ENCODE results near the gene HMG20B.

The HMG20B gene

GRCh38 chr19:3570606-3571011, 2.1 kb upstream of the HMG20B start:
- Histone ChIP-seq H3K4me3 (ENCODE audit: low read length) (no peak overlapping the region), H3K4me2 (ENCODE audit: low read length) (no peak overlapping the region), H3K9ac (ENCODE audit: low read length) (no peak overlapping the region), H3K9me3 (ENCODE audit: insufficient read depth, low read length) (no peaks in the 10 kb centered on the region), H3K36me3 (replicated peaks; ENCODE audit: low read depth, low read length) (peaks cover 4% of the 10 kb centered on the region), H2AFZ (ENCODE audit: low read depth, low read length) (no peak overlapping the region), H4K20me1 (ENCODE audit: insufficient read depth, low read length) (peaks cover 5% of the 10 kb centered on the region; the same call in 1 of the 2 replicates), H3K27ac (ENCODE audit: low read length) (no peak overlapping the region), H3K4me1 (ENCODE audit: low read length) (peaks cover 10% of the 10 kb centered on the region), H3K27me3 (ENCODE audit: low read depth, low read length) (no peaks in the 10 kb centered on the region), H3K79me2 (ENCODE audit: low read length) (peaks cover 8% of the 10 kb centered on the region; the same call in 1 of the 2 replicates)
- no peak for TF ChIP-seq CTCF (IDR thresholded peaks at IDR 0.05; ENCODE audit: low read depth, low read length)

- Histone ChIP-seq H3K79me2 (ENCODE audit: low read length) (peaks cover 8% of the 10 kb centered on the region; the same call in 1 of the 2 replicates), H3K4me2 (ENCODE audit: low read length) (peak overlapping the region; percentile 100), H3K27ac (ENCODE audit: low read length) (no peak overlapping the region), H3K9me3 (ENCODE audit: insufficient read depth, low read length) (no peaks in the 10 kb centered on the region), H3K4me3 (ENCODE audit: low read length) (peak overlapping the region; percentile 93), H3K36me3 (replicated peaks; ENCODE audit: low read depth, low read length) (peaks cover 11% of the 10 kb centered on the region), H2AFZ (ENCODE audit: low read depth, low read length) (peak overlapping the region; percentile 98), H3K9ac (ENCODE audit: low read length) (peak overlapping the region; percentile 70), H4K20me1 (ENCODE audit: insufficient read depth, low read length) (peaks cover 5% of the 10 kb centered on the region; the same call in 1 of the 2 replicates), H3K4me1 (ENCODE audit: low read length) (peaks cover 10% of the 10 kb centered on the region), H3K27me3 (ENCODE audit: low read depth, low read length) (no peaks in the 10 kb centered on the region)
- TF ChIP-seq EZH2phosphoT487 (IDR thresholded peaks at IDR 0.05; ENCODE audit: low read depth) = no peak
- TF ChIP-seq CTCF (IDR thresholded peaks at IDR 0.05; ENCODE audit: low read depth, low read length) = no peak
These were observed 451 bp upstream of the HMG20B start for GRCh38 chr19:3572132-3572854.

GRCh38 chr19:3573162-3573857, 566 bp downstream of the HMG20B start:
- H4K20me1 ChIP-seq (ENCODE audit: insufficient read depth, low read length) = peaks cover 5% of the 10 kb centered on the region; the same call in 1 of the 2 replicates
- peak overlapping the region; percentile 91 for H3K4me3 ChIP-seq (ENCODE audit: low read length)
- H3K9ac ChIP-seq (ENCODE audit: low read length) = peak overlapping the region; percentile 69
- H3K27ac ChIP-seq (ENCODE audit: low read length) = no peak overlapping the region
- peak overlapping the region; percentile 91 for H3K4me2 ChIP-seq (ENCODE audit: low read length)
- H3K9me3 ChIP-seq (ENCODE audit: insufficient read depth, low read length) = no peaks in the 10 kb centered on the region
- peaks cover 8% of the 10 kb centered on the region; the same call in 1 of the 2 replicates for H3K79me2 ChIP-seq (ENCODE audit: low read length)
- peaks cover 10% of the 10 kb centered on the region for H3K4me1 ChIP-seq (ENCODE audit: low read length)
- no peaks in the 10 kb centered on the region for H3K27me3 ChIP-seq (ENCODE audit: low read depth, low read length)
- no peak overlapping the region for H2AFZ ChIP-seq (ENCODE audit: low read depth, low read length)
- H3K36me3 ChIP-seq (replicated peaks; ENCODE audit: low read depth, low read length) = peaks cover 11% of the 10 kb centered on the region
- TF ChIP-seq CTCF (IDR thresholded peaks at IDR 0.05; ENCODE audit: low read depth, low read length) (no peak), EZH2phosphoT487 (IDR thresholded peaks at IDR 0.05; ENCODE audit: low read depth) (no peak)
